NCI-H82 (cell line): ENCODE data around the gene CBLL1.

Experiments used
- DNase-seq: peaks from one replicate; lab custom pipeline; 2025; lab: John Stamatoyannopoulos, UW

CBLL1 gene

GRCh38 chr7:107744345-107744750 lies 406 bp downstream of the CBLL1 start:
- DNase-seq, result no peak

DNA sequence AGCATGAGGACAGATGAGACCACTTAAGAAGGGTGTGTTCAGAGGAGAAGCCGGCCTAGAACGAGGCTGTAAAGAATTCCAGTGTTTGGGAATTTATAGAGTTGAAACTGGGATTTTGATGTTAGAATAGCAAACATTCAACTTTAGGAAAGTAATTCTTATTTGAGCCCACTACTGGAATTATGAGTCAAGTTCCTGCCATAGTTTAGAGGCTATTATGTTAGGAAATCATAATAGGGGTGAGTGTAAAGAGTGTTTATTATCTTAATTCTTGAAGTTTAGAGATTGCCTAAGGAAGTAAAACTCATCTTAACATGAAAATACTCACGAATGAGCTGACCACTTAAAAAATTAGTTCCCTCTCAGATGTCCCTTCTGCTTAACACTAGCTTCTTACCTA lies 2.1 kb downstream of the CBLL1 start:
- no peak for DNase-seq

DNA sequence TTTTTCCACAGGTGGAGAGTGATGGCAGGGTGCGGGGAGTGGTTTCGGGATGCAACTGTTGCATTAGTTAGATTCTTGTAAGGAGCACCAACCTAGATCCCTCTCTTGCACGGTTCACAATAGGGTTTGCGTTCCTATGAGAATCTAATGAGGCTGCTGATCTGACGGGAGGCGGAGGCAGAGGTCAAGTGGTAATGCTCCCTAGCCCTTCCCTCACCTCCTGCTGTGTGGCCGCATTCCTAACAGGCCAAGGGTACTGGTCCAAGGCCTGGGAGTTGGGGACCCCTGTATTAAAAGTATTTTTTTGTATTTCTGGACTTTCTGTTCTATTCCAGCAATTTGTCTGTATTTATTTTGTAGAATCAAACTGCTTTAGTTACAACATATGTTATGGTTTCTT lies 7.2 kb downstream of the CBLL1 start:
- DNase-seq, result no peak

DNA sequence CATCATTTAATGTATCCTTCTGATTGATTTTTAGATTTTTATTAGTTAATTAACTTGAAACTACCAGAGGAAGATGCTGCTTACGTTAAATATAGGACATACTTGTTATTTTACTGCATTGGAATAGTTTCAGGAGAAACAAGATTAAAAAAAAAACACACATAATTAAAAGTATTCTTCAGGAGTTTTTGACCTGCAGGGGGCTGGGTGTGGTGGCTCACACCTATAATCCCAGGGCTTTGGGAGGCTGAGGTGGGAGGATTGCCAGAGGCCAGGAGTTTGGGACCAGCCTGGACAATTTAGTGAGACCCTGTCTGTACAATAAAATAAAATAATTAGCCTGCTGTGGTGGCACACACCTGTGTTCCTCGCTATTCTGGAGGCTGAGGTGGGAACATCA lies 10.7 kb downstream of the CBLL1 start:
- peak; percentile 8 for DNase-seq

GRCh38 chr7:107758667-107759066 lies 14.7 kb downstream of the CBLL1 start:
- DNase-seq, result no peak

GRCh38 chr7:107767391-107767790 lies 23.4 kb downstream of the CBLL1 start:
- no peak for DNase-seq

- no peak for DNase-seq
Observed at GRCh38 chr7:107768263-107768662, 24.3 kb downstream of the CBLL1 start.

DNA sequence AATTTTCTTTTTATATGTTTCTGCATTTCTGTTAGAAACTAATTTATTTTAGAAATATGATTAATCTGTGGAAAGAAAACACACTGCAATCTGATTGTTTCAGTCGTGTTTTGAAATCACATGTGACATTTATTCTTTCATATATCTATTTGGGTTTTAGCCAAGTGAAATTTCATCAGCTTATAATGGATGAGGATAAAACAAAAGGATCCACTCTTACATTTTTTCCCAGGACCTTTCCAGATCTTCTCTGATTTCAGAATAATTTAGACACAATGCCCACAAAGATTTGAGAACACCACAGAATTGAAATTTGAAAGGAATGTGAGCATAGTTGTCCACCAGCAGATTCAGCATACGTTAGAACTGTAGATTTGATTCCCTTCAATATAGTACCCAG lies 29.1 kb downstream of the CBLL1 start:
- DNase-seq, result no peak

- DNase-seq, result no peak
Observed at GRCh38 chr7:107777702-107778101, 33.8 kb downstream of the CBLL1 start.

GRCh38 chr7:107778283-107778682 lies 34.3 kb downstream of the CBLL1 start:
- no peak for DNase-seq

DNA sequence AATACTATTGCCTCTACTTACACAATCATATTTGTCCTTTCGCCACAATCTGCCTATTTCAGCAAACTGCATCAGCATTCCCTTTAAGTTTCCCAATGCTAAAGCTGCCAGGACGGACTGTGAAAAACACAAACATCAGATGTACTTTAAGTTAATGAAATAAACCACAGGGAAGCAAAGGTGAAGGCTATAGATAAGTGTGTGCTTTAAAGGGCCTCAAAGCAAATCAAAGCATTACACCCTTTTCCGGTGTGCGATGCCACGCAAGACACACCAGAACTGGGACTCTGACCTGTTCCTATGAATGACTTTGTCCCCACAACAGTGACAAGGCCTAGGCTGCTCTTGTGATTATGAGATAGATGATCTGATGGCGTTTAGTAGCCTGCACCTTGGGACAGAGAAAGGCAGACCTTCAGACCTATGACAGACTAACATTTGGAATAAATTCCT lies 35.7 kb downstream of the CBLL1 start:
- no peak for DNase-seq

DNA sequence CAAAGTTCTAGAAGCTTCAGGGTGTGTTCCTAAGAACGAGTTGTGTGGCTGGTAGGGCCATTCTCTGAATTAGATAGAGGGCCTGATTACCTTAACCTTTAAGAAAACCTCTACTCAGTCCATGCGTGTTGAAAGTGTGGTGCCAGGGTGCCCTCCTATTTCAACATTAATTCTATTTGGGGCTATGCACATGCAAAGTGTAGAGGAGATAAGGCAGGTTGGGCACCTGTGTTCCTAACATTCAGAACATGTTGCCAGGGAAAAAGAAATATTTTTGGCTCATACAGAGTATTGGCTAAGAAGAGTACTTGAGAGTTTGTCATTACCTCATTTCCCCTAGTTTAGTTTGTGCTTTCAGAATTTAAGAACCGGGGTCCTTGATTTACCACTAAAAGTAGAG lies 38.4 kb downstream of the CBLL1 start:
- no peak for DNase-seq

DNA sequence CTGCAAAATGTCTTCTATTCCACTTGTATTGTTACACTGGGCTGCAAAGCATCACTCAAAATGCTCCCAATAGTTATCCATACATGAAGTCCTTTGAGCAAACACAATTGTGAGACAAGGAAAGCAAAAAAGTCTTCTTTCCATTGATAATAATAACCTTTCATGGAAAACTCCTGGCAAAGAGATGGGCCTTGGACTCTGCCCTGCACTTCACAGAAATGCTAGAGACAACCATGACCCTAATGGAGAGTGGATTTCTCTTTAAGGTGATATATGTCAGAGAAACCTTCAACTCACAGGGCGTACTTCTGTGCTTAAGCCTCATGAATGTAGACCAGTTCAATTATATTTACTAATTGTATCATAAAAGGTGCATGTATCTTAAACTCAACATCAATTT lies 39.7 kb downstream of the CBLL1 start:
- no peak for DNase-seq

GRCh38 chr7:107785170-107785569 lies 41.2 kb downstream of the CBLL1 start:
- DNase-seq, result no peak

- DNase-seq, result no peak
Observed at GRCh38 chr7:107785926-107786325, 42.0 kb downstream of the CBLL1 start.

- no peak for DNase-seq
Observed at GRCh38 chr7:107788216-107788615, 44.3 kb downstream of the CBLL1 start.

DNA sequence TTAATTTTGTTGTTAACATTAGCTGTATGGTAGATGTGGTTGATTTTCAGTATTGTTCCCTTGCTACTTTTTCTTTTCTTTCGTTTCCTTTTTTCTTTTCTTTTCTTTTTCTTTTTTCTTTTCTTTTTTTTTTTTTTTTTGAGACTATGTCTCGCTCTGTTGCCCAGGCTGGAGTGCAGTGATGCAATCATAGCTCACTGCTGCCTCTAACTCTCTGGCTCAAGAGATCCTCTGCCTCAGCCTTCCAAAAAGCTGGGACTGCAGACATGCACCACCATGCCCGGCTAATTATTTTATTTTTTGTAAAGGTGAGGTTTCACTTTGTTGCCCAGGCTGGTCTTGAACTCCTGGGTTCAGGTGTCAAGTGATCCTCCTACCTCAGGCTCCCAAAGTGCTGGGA lies 44.7 kb downstream of the CBLL1 start:
- no peak for DNase-seq

DNA sequence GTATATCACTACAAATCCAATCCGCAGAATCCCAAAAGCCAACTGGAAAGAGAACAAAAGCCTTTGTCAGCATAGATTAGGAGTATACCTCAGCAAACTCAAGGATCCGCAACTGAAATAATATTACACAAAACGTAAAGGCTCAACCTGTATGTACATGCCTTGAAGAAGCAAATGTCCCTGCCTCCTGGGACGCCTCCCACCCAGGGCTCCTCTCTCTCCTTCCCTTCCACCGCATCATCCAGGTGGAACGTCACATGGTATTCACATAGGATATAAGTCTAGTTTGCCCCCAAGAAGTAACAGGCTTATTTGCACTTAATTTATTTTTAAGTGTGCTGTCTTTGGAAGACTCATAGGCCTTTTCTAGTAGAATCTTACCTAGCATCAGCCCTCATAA lies 45.7 kb downstream of the CBLL1 start:
- no peak for DNase-seq

DNA sequence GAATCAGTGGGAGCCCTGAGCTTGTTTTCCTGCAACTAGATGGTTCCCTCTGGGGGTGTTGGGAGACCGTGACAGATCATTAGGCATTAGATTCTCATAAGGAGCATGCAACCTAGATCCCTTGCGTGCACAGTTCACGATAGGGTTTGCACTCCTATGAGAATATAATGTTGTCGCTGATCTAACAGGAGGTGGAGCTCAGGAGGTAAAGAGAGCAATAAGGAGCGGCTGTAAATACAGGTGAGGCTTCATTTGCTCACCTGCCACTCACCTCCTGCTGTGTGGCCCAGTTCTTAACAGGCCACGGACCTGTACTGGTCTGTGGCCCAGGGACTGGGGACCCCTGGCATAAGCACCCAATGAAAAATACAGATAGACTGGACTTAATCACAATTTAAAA lies 48.4 kb downstream of the CBLL1 start:
- DNase-seq, result no peak

DNA sequence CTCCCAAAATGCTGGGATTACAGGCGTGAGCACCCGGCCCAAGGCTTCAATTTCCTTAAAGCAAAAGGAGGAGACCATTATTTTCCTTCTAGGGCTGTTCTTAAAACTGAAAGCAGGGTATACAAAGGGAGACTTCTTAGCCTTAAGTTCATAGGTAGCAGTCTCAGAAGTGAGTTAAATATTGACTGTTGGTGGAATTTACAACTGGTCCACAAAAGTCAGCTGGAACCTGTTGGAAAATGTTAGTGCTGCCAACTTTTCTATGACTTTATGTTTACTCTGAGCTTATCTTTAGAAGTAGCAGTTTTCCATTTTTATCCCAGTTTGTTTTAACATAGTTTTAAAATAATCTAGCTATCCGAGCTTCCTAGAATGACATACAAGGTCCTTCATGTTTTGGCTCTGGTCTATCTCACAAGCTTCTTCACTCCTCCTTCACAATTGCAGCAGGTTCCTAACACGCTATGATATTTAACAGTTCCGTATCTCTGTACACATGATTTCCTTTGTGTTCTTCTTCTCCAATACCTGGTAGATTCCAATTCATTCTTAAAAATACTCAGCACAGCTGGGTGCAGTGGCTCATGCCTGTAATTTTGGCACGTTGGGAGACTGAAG lies 55.8 kb downstream of the CBLL1 start:
- DNase-seq, result no peak

DNA sequence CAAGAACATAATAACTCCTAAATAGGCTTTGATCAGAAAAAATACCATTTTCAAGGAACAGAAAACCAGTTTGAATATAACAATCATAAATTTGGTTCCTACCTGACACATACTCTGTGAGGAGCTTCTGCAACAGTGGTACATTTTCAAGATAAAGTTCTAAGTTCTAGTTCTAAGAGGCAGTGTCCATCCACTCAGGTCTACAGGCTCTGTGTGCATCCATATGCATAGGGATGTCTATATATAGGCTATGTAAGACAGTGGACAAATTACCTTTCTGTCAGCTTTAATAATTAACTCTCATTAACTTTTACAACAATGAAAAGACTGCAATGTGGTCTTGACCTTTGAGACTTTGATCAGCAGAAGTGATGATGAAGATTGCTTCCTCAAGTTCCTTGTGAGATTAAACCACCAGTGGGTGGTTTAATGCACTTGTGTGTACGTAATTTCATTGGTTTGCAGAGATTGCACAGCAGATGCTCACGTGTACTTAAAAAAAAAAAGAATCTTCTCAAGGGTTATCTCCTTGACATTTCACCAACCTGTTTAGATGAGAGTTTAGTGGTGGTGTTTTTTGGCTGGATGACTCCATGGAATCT lies 59.2 kb downstream of the CBLL1 start, which contains the start of gene SLC26A3:
SLC26A3 (minus strand) TSS at position 215 of the 602 bp plus-strand sequence. CDS start 8,714 bp downstream, outside the sequence.
- DNase-seq, result no peak

DNA sequence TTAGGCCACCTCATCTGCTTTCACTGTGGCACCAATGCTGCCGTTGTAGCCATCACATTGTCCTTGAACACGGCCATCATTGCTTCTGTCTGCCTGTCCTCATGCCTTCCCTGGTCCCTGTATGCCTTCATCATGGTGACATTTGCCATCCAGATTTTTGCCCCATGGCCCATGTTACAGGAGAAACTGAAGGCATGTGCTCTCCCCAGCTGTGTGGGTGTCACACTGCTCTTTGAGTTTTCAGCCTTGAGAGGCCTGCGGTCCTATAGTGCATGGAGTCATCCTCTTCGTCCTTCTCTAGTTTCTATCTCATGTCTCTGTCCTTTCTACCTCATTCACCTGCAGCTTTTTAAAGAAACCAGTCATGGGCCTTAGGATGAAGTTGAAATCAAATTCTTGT lies 65.2 kb downstream of the CBLL1 start:
- DNase-seq, result no peak

GRCh38 chr7:107810626-107811025 lies 66.7 kb downstream of the CBLL1 start:
- DNase-seq, result peak; percentile 4
